Stimulated activated CD4-positive, alpha-beta T cell treated with anti-CD3 and anti-CD28 coated beads, Interleukin-15, amount 100 ng/mL, for 1 hour (primary cell): ENCODE results near the gene PDGFB.

Experiments used
- DNase-seq, 2 donors: peaks; one replicate each; pipeline ENCODE4 v3.0.0-alpha.2; 2020; ENCODE audit warnings: low read depth in 1 of 2, low spot score in 1 of 2

The PDGFB gene

DNA sequence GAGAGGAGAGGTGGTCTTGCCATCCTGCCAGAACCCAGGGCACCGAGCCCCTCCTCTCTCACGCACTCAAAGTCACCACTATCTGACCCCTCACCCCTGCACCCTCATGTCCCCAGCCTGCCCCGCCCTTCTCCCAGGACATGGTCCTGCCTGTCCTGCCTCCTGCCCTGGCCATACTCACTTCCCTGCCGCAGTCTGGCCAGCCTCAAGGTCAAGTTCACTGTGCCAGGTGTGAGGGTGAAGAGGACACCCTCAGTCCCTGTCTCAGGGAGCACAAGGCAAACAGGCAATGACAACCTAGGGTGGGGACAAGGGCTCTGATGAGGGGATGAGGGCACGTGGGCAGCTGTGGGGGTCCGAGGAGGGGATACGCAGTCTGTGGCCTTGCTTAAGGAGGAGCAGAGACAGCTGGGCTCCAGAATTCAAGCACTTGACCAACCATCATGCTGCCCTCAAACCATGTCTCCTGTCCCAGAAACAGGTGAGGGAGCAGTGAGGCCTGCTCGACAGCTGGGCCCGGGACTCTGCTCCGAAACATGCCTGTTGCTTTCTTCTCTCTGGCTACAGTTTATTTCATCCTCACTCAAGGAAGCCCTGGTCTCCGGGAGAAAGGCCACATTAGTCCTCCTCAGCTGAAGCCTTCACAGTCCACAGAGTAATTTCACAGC is 36.6 kb downstream of the PDGFB start:
- DNase-seq: no peak

DNA sequence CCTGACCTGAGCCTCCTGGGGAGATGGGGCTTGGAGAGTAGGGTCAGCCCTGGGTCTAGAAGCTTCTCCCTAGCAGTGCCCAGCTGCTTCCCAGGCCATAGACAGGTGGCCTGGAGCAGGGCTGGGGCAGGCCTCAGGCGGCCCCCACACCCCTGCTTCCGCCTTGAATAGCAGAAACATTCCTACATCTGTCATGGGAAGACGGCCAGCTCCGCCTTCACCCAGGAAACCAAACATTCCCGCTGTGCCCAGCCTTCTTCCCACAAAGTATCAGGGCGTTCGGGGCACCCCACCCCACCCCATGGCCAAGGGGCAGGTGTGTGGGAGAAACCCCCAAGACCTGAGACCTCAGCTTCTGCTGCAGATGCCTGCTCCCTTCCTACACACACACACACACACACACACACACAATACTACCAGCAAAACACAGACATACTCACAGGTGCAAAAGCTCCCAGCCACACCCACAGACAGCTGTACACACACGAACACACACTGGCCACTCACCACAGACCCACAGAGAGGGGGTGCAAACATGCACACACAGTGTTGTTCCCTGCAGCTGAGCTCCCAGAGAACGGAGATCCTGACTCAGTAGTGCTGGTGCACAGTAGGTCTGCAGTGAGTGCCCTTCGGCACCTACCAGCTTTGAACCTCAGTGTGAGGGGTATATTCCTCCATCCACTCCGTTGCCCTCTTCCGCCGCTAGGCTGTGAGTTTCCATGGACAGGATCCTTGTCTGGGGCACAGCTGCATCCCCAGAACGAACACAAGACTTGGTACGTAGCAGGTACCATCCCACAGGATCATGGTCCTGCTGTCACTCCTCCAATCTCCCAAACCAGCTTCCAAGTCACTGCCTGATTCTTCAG is 37.4 kb downstream of the PDGFB start:
- DNase-seq: no peak

DNA sequence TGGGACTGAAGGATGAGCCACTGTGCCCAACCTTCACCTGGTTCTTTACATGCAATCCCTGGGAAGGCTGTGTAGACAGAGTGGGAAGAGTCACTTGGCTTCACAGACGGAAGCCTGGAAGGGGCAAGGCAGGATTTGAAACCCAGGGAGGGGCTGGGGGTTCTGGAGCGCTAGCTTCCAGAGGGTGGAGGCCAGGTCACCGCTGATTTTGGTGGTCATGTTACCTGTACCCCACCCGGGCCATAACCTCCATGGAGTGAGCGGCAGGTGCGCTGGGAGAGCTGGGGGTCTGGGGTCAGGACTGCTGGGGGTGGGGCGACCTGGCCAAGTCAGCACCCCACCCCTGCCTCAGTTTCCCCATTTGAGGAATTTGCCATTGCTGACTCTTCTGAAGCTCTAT is 38.3 kb downstream of the PDGFB start:
- no peak for DNase-seq

DNA sequence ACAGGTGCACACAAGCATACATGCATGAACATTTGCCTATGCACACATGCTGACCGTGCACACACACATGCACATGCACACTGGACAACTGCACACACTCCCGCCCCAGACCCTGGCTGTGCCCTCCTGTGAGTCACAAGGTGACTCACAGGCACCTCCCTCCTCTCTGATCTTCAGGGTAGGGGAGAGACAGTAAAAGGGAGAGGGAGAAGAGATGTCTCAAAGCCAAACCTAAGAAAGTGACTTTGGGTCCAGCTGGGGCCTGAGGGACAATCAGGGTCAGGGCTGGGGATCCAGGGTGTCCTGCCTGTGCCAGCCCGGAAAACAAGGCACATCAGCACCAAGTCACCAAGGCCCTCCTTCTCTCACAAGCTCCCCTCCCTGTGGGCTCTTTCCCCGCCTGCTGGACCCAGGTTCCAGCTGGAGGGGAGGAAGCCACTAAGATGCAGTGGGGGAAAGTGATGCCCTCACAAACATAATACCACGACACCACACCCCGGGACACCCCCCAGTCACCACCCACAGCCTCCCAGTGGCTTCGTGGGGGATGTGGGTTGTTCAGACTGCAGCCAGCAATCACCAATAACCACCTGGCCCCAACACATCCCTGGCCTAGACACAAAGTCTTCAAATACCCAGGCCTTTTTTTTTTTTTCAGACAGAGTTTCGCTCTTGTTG is 39.3 kb downstream of the PDGFB start:
- DNase-seq: no peak

DNA sequence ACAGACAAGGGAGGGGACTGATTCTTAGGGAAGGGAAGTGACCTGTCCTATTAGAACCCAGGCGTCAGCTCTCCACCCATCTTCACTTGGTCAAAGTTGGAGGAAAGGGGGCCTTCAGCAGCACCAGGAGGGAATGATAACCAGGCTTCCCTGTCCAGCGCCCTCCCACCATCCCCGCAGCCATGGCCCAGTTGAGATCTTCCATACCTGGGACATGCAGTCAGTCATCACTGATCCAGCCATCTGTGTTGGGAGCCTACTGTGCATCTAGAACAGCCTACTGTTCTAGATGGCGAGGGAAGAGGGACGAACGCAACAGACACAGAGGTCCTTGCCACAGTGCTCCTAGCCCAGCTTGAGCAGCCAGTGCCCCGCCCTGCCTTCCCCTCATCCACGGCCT is 40.6 kb downstream of the PDGFB start:
- DNase-seq: no peak

DNA sequence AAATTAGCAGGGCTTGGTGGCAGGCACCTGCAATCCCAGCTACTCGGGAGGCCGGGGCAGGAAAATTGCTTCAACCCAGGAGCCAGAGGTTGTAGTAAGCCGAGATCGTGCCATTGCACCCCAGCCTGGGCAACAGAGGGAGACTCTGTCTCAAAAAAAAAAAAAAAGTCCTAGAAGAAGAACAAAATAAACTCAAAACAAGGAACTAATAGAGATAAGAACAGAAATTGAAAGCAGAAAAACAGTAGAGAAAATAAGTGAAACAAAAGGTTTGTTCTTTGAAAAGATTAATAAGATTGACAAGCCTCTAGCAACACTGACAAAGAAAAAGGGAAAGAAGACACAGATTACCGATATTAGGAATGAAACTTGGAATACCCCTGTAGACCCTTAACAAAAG is 47.2 kb downstream of the PDGFB start:
- no peak for DNase-seq

DNA sequence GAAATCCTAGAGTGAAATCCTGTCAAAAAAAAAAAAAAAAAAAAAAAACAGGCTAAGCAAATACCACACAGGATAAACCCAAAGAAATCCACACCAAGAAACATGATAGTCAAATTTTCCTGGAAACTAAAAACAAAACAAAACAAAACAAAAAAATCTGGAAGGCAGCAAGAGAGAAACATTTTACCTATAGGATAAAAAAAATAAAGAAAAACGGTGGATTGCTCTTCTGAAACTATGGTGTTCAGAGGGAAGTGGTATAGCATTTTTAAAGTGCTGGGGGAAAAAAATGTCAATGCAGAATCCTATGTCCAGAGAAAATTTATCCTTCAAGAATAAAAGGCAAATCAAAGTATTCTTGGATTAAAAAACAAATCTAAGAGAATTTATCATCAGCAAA is 50.7 kb downstream of the PDGFB start:
- DNase-seq: no peak

DNA sequence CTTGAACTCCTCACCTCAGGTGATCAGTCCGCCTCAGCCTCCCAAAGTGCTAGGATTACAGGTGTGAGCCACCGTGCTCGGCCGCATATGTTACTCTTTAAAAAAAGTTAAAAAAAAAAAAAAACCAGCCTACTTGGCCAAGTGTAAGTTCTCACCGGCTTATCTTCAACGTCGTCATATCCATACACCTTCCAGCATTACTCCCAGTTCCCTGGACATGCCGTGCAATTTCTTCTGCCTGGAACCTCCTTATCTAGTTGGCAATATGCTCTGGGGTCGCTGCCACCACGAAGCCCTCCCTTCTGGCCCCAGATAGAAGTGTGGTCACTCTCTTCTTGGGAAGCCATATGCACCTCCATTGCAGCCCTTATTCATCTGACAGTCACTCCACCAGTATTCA is 56.0 kb downstream of the PDGFB start:
- DNase-seq: no peak

DNA sequence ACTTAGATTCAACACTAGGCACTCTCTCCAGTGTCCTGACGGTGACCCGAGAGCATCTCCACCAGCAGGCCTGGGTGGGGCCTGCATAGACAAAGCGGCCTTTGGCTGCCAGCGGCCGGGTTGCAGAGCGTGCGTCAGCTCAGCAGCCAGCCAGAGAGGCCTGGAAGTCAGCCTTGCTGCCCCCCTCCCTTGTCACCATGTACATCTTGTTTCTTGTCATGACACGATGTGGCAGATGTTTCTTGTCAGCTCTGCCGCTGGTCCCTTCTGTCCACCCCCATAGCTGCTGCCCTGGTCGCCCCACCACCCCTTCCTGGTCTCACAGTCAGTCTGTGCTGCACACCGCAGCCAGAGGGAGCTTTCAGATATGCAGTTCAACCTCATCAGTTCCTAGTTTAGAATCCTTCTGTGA is 59.2 kb downstream of the PDGFB start:
- no peak for DNase-seq

DNA sequence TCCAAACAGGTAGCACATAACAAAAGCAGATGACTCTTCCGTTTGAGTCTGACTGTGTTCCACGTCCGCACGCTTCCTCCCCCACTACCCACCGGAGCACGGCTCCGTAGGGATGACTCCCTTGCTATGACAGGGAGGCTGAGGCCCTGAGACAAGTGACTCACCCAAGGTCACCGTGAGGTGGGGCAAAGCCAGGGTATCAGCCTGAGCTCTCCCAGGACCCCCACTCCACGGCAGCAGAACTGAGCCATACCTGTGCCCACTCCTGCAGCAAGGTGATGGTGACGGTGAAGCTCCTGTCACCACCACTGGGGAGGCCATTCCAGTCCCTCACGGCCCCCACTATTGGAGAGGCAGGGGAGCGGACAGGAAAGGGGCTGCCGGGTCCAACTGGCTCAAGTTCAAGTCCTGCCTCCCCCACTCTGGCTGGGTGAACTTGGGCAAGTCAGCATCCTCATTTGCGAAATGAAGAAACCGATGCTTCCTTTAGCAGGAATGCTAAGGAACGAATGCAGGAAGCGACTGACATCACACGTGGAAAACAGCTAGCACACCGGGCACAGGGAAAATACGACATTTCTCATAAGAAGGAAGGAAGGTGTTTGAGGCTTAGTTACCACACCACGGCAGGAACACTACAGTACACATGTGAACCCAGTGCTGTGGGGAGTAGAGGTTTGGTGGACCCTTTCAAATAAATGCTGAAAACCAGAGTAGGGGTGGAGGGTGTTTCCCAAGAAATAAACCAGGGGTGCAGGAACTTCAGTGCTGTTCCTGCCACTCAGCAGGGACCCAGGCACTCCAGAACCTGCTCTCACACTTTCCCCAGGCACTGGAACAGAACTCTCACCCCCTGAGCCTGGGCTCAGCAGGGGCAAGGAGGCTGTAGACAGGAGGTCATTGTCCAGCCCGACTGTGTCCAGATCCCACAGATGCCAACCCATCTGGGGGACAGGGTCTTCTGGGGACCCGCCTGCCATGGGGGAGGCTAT is 59.9 kb downstream of the PDGFB start:
- DNase-seq: no peak

DNA sequence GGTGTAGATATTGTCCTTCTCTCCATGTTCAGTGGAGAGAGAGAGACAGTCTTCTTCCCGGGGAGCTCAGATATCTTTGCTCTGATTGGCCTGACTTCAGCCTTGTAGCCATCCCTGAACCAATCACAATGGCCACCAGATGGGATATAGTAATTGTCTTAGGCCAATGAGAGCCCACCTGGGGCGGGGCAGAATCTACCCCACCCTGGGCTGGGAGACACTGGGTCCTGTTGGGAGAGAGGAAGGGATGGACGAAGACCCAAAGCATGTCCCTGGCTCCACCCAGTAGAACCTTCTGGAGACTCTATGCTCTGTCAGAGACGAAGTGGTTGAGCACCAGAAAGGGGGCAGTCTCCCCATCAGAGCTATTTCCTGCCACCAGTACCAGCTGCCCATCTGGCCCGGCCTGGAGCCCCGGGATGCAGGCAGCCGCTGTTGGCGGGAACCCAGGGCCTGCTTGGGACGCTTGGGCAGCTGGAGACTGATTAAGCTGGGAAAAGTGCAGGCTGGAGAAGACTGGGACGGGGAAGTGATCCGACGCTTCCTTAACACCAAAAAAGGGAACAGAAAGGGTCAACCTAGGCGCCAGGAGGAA is 60.7 kb downstream of the PDGFB start:
- no peak for DNase-seq

DNA sequence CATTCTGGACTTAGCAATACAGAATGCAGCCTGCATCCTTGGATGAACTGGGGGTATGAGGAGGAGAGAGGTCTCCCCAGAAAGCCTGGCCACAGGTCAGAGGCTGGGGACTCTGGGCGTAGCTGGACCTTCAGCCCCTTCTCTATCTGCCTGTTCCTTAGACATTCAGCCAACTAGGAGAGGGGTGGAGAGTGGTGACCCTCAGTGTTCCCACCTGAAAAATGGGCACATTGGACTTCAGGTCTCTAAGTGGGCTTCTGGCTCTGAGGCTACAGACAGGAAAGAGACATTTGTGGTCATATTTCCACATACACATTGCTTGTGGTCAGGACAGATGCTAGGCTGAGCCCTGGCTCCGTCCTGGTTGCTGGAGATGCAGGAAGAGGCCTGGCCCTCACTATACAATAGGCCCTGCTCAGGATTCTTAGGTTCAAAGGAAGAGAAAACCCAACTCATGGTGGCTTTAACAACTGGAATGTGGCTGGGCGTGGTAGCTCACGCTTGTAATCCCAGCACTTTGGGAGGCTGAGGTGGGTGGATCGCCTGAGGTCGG is 62.2 kb downstream of the PDGFB start:
- DNase-seq: no peak

DNA sequence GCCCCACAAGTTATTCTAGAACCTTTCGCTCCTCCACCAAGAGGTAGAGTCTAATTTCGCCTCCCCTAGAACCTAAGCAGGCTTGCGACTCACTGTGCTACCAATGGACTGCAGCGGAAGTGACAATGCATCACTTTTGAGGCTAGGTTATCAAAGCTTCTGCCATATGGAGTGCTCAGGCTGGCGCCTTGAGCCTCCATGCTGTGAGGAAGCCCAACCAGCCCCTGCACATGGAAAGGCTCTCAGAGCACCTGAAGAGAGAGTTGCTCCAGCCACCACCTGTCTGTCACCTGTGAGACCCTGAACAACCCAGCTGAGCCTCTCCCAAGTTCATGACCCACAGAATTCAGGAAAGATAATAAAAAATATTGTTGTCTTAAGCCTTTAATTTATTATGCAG is 63.0 kb downstream of the PDGFB start:
- DNase-seq: no peak

DNA sequence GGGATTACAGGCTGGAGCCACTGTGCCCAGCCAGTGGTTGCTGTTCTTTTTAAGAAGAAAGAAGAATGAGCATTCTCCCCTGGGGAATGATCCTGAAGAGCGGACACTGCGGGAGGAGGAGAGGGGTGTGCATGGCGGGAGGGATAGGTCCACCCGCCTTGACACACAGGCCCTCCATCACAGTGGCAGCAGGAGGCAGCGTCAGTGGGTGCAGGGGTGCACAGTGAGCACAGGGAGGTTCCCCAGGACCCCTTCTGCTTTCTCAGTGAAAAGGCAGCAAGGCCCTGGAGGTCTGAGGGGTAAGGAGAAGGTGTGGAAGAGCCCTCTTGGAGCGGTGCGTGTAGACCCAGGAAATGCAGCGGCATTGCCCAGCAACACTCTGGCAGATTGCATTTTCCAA is 63.4 kb downstream of the PDGFB start:
- no peak for DNase-seq

DNA sequence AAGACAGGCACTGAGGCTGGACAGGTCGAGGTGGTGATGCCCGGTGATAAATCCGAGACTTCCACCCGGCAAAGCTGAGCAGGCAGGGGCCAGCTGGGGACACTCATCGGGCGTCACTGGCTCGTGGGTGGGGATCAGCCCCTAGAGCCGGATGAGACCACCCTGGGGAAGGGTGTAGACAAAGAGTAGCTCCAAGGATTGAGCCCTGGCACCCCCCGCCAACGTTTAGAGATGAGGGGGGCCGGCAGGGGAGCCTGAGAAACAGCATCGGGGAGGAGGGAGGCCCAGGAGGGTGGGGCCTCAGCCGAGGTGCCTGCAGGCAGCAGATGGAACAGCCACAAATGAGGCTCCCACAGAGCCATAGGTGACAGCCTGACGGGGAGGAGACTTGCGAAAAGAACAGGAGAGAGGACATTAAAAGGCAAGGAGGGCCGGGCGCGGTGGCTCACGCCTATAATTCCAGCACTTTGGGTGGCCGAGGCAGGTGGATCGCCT is 64.9 kb downstream of the PDGFB start:
- DNase-seq: no peak

DNA sequence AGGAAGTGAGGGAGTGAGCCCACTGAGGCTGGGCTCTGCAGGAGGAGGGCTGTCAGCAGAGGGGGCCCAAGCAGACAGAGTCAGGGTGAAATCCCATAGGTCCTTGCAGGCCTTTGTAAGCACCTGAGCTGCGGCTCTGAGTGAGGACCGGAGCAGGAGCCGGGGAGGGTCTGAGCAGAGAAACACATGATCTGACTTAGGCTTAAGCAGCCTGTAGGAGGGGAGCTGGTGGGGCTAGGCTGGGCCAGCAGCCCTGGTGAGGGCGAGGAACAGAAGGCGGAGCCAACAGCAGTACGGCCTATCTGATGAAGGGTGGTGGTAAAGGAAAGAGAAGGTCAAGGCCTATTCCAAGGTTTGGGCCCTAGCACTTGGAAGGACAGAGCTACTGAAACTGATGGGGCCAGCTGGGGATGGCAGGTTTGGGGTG is 65.4 kb downstream of the PDGFB start:
- DNase-seq: no peak

DNA sequence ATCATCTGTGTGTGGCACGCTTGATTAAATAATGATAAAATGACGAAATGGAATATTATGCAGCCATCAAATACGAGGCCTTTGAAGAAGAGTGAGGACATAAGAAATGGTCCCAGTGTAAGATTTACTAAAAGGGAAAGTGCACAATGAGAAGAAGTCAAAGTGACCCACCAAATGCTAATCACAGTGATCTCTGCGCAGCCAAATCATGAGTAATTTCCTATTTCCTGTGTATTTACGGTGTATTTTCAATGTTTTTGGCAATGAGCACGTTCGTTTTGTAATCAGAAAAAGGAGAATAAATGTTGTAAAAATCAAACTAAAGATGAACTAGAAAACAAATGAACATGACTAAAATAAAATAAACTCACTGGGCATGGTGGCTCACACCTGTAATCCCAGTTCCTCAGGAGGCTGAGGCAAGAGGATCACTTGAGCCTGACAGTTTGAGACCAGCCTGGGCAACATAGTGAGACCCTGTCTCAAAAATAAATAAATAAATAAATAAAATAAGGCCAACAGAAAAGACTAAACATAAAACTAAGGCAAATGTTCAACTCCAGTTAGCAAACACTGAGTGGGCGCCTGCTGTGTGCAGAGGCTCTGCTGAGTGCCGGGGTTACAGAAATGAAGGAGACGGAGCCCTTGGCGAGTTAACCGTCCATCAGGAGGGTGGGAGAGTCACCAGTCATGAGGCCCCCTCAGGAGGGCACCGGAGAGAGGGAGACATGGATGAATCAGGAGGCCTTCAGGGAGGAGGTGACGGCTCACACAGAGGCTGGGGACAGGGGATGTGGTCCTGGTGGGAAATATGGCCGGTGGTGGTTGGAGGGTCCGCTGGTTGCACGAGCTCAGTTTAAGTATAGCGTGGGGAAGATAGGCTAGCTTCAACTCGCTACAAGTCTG is 66.3 kb downstream of the PDGFB start:
- DNase-seq: no peak

DNA sequence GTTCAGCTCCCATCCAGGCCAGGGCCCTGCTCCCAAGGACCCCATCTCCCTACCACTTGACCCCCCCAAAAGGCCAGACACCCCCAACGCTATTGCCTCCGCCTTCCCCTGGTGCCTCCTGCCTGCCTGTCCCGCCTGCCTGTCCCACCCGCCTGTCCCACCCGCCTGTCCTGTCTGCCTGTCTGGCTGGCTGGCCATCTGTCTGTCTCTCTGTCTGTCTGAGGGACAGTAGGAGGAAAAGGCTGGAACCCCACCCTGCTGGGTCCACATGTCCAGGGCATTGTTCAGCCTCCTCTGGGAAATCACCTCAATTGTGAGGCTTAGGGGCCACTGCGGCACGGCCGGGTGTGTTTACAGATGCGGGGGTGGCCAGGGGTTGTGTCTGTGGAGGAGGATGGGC is 67.0 kb downstream of the PDGFB start:
- DNase-seq: no peak

DNA sequence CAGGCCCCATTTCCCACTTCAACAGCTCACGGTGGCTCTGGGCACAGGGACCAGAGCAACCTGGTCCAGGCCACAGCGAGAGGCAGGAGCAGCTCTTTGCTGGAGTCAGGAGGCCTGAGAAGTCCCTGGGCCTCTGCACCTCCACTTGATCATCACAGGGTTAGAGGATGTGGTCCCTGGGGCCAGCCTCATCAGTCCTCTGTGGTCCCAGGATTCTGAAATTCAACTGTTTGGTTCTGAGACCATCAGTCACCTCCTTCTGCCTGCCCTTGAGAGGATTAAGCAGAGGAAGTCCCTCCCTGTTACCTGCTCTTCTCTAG is 67.4 kb downstream of the PDGFB start:
- no peak for DNase-seq
